ENCODE data around the gene TBL2. TPM values are rescaled to one million over a fixed set of nuclear protein-coding genes. Genes with fewer than 3 reads are reported as not detected.
"Not testable (repeated sequence)": the region's sequence is repeated elsewhere in the genome, so short reads cannot be mapped to it uniquely, and the experiment has no call there.

TBL2 gene
- polyA plus RNA-seq, 4 donors: 5.4 to 40.1 (median 19.0) TPM

DNA sequence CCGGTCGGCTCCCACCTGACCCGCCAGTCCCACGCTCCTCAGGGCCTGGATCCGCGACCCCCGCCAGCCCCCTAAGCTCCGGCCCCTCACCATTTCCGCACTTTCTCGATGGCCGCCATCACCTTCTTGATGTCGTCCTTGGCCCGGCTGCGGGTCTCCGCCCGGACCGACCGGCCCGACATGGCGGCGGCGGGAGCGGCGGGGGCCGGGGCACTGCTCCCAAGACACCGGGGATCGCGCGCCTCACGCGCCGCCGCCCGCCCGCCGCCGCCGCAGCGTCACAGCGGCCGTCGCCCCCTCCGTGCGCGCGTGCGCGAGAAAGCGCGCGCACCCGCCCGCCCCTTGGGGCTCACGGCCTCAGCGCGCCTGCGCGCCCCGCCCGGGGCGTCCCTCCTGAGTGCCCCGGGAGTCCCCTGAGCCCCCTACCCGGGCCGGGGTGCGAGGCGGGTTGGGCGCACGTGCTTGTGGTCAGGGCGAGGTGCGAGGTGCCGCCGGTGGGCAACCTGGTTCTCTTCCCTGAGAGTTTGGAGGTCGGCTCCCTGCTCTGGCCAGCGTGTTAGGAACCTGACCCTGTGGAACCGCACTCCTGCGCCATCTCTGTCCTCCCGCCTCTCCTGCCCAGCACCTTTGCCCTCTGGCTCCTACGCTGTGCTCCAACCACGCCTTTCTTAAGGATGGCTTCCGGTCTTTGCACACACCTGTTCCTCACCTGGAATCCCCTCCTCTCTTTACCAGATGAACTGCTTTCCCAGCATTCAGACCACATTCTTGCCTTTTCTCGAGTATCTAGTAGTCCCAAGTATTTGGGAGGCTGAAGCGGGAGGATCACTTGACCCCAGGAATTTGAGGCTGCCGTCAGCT is 20.8 kb downstream of the TBL2 start, which contains the start of gene BCL7B:
BCL7B (minus strand) TSS at position 294 of the 861 bp plus-strand sequence; CDS start at position 182, 112 bp downstream.
- Histone ChIP-seq H3K4me1 (ENCODE audit: control insufficient read depth in 3 of 3, insufficient read depth in 2 of 3, low read depth in 1 of 3, low read length in 2 of 3) (peaks cover 0 to 25% (median 7%) of the 10 kb centered on the region in 3 donors), H3K27me3 (ENCODE audit: control insufficient read depth in 3 of 3, insufficient read depth in 3 of 3, low read length in 3 of 3) (no peaks in the 10 kb centered on the region), H3K27ac (ENCODE audit: low read depth in 1 of 3, low read length in 2 of 3) (peak within 1 kb of the TSS; percentile 98 to 100 (median 99)), H3K4me3 (ENCODE audit: low read depth in 1 of 3, low read length in 3 of 3) (peak within 1 kb of the TSS; percentile 74 to 87 (median 82)), H3K36me3 (ENCODE audit: control insufficient read depth in 3 of 3, insufficient read depth in 2 of 3, low read depth in 1 of 3, low read length in 3 of 3) (peaks cover 0 to 27% (median 4%) of the 10 kb centered on the region in 3 donors), H3K9me3 (ENCODE audit: control insufficient read depth in 2 of 2, insufficient read depth in 1 of 2, low read depth in 1 of 2, low read length in 1 of 2) (no peaks in the 10 kb centered on the region)
- 3 to 4% (median 4%) methylated on average over 47 to 83 of the region's 83 CpGs for WGBS, 3 donors
- FAIRE-seq (no peak), DNase-seq (peak; percentile 90 to 93)

GRCh38 chr7:73557108-73557396 is 21.3 kb downstream of the TBL2 start:
- H3K27me3 ChIP-seq (ENCODE audit: control insufficient read depth in 3 of 3, insufficient read depth in 3 of 3, low read length in 3 of 3): no peaks in the 10 kb centered on the region
- peak; percentile 94 to 97 for DNase-seq
- H3K9me3 ChIP-seq (ENCODE audit: control insufficient read depth in 2 of 2, insufficient read depth in 1 of 2, low read depth in 1 of 2, low read length in 1 of 2): no peaks in the 10 kb centered on the region
- H3K27ac ChIP-seq (ENCODE audit: low read depth in 1 of 3, low read length in 2 of 3): peak overlapping the region; percentile 98 to 100 (median 99)
- WGBS, 3 donors: 0% methylated on average over 6 to 36 of the region's 36 CpGs
- no peak for FAIRE-seq
- H3K36me3 ChIP-seq (ENCODE audit: control insufficient read depth in 3 of 3, insufficient read depth in 2 of 3, low read depth in 1 of 3, low read length in 3 of 3): peaks cover under 1 to 32% (median 8%) of the 10 kb centered on the region in 3 donors
- H3K4me1 ChIP-seq (ENCODE audit: control insufficient read depth in 3 of 3, insufficient read depth in 2 of 3, low read depth in 1 of 3, low read length in 2 of 3): peaks cover 0 to 25% (median 7%) of the 10 kb centered on the region in 3 donors
- H3K4me3 ChIP-seq (ENCODE audit: low read depth in 1 of 3, low read length in 3 of 3): peak overlapping the region; percentile 74 to 87 (median 82)

DNA sequence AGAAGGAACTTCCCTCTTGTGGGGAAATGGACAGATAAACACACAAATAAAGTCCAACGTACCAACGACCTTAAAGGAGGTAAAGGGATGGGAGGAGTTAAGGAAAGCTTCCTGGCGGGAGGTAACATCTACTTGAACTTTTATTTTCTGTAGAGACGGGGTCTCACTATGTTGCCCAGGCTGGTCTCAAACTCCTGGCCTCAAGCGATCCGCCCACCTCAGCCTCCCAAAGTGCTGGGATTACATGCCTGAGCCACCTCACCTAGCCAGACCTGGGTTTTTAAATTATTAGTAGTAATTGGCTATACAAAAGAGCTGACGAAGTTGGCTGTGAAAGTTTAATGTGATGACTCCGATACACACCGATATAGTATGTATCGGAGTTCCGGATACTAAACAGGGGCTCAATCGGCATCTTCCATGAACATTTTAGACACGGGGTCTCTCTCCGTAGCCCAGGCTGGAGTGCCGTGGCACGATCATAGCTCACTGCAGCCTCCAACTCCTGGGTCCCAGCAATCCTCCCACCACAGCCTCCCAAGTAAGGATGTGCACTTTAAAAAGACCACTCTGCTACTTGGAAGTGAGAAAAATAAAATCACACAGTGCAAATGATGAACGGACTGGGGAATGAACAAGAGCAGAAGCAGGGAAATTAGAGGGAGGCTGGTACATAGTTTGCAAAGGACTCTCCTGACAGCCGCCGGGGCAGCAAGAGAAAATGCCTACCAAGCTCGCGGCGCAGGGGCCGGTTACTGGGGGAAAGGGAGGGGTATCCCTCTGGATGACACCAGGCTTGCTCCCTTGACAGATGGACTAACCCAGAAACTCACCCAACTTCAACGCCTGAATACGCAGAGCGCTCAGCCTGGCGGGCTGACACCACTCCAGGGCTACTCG is 21.9 kb downstream of the TBL2 start:
- FAIRE-seq: no peak
- Histone ChIP-seq H3K27ac (ENCODE audit: low read depth in 1 of 3, low read length in 2 of 3) (peak overlapping the region; percentile 17 to 100 (median 75)), H3K4me1 (ENCODE audit: control insufficient read depth in 3 of 3, insufficient read depth in 2 of 3, low read depth in 1 of 3, low read length in 2 of 3) (peaks cover 0 to 25% (median 7%) of the 10 kb centered on the region in 3 donors), H3K36me3 (ENCODE audit: control insufficient read depth in 3 of 3, insufficient read depth in 2 of 3, low read depth in 1 of 3, low read length in 3 of 3) (peaks cover 3 to 37% (median 9%) of the 10 kb centered on the region in 3 donors), H3K27me3 (ENCODE audit: control insufficient read depth in 3 of 3, insufficient read depth in 3 of 3, low read length in 3 of 3) (no peaks in the 10 kb centered on the region), H3K4me3 (ENCODE audit: low read depth in 1 of 3, low read length in 3 of 3) (peak overlapping the region; percentile 53 to 87 (median 82)), H3K9me3 (ENCODE audit: control insufficient read depth in 2 of 2, insufficient read depth in 1 of 2, low read depth in 1 of 2, low read length in 1 of 2) (no peaks in the 10 kb centered on the region)
- peak; percentile 18 to 54 for DNase-seq
- WGBS, 3 donors: 5 to 18% (median 8%) methylated on average over 27 to 28 of the region's 28 CpGs

DNA sequence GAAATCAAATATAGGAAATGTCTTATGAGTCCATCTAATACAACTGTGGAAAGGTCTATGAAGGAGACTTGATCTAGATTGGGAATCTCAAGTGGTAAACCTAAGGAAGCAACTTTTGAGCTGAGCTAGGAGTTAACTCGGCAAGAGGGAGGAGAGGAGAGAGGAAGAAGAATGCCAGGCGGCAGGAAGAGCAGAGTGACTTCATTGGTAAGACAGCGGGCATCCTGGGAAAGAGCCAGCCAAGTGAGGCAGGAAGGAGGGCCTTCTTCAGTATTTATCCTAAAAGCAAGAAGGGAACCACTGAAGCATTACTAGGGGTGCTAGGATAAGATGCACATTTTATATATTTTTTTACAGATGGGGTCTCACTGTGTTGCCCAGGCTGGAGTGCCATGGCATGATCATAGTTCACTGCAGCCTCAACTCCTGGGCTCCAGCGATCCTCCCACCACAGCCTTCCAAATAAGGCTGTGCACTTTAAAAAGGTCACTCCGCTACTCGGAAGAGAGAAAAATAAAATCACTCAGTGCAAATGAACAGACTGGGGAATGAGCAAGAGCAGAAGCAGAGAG is 22.9 kb downstream of the TBL2 start:
- DNase-seq (no peak), FAIRE-seq (no peak)
- H3K4me3 ChIP-seq (ENCODE audit: low read depth in 1 of 3, low read length in 3 of 3): peak overlapping the region in 1 of 3 donors; percentile 82
- H3K9me3 ChIP-seq (ENCODE audit: control insufficient read depth in 2 of 2, insufficient read depth in 1 of 2, low read depth in 1 of 2, low read length in 1 of 2): no peaks in the 10 kb centered on the region
- peak overlapping the region in 2 of 3 donors; percentile 14 to 17 for H3K27ac ChIP-seq (ENCODE audit: low read depth in 1 of 3, low read length in 2 of 3)
- H3K4me1 ChIP-seq (ENCODE audit: control insufficient read depth in 3 of 3, insufficient read depth in 2 of 3, low read depth in 1 of 3, low read length in 2 of 3): peaks cover 0 to 25% (median 7%) of the 10 kb centered on the region in 3 donors
- H3K27me3 ChIP-seq (ENCODE audit: control insufficient read depth in 3 of 3, insufficient read depth in 3 of 3, low read length in 3 of 3): no peaks in the 10 kb centered on the region
- peaks cover 10 to 41% (median 11%) of the 10 kb centered on the region in 3 donors for H3K36me3 ChIP-seq (ENCODE audit: control insufficient read depth in 3 of 3, insufficient read depth in 2 of 3, low read depth in 1 of 3, low read length in 3 of 3)
- WGBS, 3 donors: 42 to 52% (median 51%) methylated on average over 6 of the region's 6 CpGs

DNA sequence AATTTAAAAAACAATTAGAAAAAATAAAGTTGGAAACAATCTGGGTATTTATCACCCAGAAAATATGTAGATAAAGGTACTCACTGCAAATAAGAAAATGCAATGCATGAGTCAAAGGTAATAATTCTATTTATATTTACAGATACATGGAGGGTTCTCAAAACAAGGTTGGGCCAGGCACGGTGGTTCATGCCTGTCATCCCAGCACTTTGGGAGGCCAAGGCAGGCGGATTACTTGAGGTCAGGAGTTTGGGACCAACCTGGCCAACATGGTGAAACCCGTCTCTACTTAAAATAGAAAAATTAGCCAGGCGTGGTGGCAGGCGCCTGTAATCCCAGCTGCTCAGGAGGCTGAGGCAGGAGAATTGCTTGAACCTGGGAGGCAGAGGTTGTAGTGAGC is 28.3 kb downstream of the TBL2 start:
- not testable (repeated sequence) for H3K9me3 ChIP-seq (ENCODE audit: control insufficient read depth in 2 of 2, insufficient read depth in 1 of 2, low read depth in 1 of 2, low read length in 1 of 2); H3K27me3 ChIP-seq (ENCODE audit: control insufficient read depth in 3 of 3, insufficient read depth in 3 of 3, low read length in 3 of 3); H3K27ac ChIP-seq (ENCODE audit: low read depth in 1 of 3, low read length in 2 of 3); H3K4me1 ChIP-seq (ENCODE audit: control insufficient read depth in 3 of 3, insufficient read depth in 2 of 3, low read depth in 1 of 3, low read length in 2 of 3); FAIRE-seq; H3K4me3 ChIP-seq (ENCODE audit: low read depth in 1 of 3, low read length in 3 of 3); DNase-seq
- WGBS, 3 donors: 86 to 90% (median 89%) methylated on average over 5 of the region's 5 CpGs
- H3K36me3 ChIP-seq (ENCODE audit: control insufficient read depth in 3 of 3, insufficient read depth in 2 of 3, low read depth in 1 of 3, low read length in 3 of 3): peaks cover 10 to 67% (median 12%) of the 10 kb centered on the region in 3 donors

GRCh38 chr7:73549176-73549575 is 29.2 kb downstream of the TBL2 start:
- peaks cover 10 to 64% (median 12%) of the 10 kb centered on the region in 3 donors for H3K36me3 ChIP-seq (ENCODE audit: control insufficient read depth in 3 of 3, insufficient read depth in 2 of 3, low read depth in 1 of 3, low read length in 3 of 3)

DNA sequence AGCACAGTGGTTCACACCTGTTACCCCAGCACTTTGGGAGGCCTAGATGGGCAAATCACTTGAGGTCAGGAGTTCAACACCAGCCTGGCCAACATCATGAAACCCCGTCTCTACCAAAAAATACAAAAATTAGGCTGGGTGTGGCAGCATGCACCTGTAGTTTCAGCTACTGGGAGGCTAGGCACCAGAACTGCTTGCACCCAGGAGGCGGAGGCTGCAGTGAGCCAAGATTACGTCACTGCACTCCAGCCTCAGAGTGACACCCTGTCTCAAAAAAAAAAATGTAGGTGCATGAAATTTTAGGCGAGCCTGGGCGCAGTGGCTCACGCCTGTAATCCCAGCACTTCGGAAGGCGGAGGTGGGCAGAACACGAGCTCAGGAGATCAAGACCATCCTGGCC is 30.5 kb downstream of the TBL2 start:
- DNase-seq: no peak
- Histone ChIP-seq H3K9me3 (ENCODE audit: control insufficient read depth in 2 of 2, insufficient read depth in 1 of 2, low read depth in 1 of 2, low read length in 1 of 2) (no peaks in the 10 kb centered on the region), H3K4me1 (ENCODE audit: control insufficient read depth in 3 of 3, insufficient read depth in 2 of 3, low read depth in 1 of 3, low read length in 2 of 3) (no peaks in the 10 kb centered on the region), H3K27ac (ENCODE audit: low read depth in 1 of 3, low read length in 2 of 3) (no peak overlapping the region), H3K36me3 (ENCODE audit: control insufficient read depth in 3 of 3, insufficient read depth in 2 of 3, low read depth in 1 of 3, low read length in 3 of 3) (peaks cover 14 to 64% (median 15%) of the 10 kb centered on the region in 3 donors), H3K27me3 (ENCODE audit: control insufficient read depth in 3 of 3, insufficient read depth in 3 of 3, low read length in 3 of 3) (no peaks in the 10 kb centered on the region), H3K4me3 (ENCODE audit: low read depth in 1 of 3, low read length in 3 of 3) (no peak overlapping the region)
- 88 to 95% (median 88%) methylated on average over 9 of the region's 9 CpGs for WGBS, 3 donors
- no peak for FAIRE-seq

More at GRCh38 chr7:73549176-73549575, 29.2 kb downstream of the TBL2 start:
- WGBS, 3 donors: 83 to 93% (median 91%) methylated on average over 4 of the region's 4 CpGs
- no peak overlapping the region for H3K4me3 ChIP-seq (ENCODE audit: low read depth in 1 of 3, low read length in 3 of 3)
- no peak for DNase-seq
- no peaks in the 10 kb centered on the region for H3K9me3 ChIP-seq (ENCODE audit: control insufficient read depth in 2 of 2, insufficient read depth in 1 of 2, low read depth in 1 of 2, low read length in 1 of 2)
- no peak overlapping the region for H3K27ac ChIP-seq (ENCODE audit: low read depth in 1 of 3, low read length in 2 of 3)
- H3K4me1 ChIP-seq (ENCODE audit: control insufficient read depth in 3 of 3, insufficient read depth in 2 of 3, low read depth in 1 of 3, low read length in 2 of 3): no peaks in the 10 kb centered on the region
- no peaks in the 10 kb centered on the region for H3K27me3 ChIP-seq (ENCODE audit: control insufficient read depth in 3 of 3, insufficient read depth in 3 of 3, low read length in 3 of 3)
- FAIRE-seq: no peak

DNA sequence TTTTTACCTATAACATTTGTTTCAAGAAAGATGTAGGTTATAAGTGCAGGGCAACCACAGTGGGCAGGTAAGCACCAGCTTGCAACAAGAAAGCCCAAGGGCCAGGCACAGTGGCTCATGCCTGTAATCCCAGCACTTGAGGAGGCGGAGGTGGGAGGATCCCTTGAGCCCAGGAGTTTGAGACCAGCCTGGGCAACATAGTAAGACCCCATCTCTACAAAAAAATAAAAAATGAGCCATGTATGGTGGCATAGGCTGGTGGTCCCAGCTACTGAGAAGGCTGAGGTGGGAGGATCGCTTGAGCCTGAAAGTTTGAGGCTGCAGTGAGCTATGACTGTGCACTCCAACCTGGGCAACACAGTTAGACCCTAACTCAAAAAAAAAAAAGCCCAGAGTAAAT is 33.7 kb downstream of the TBL2 start:
- Histone ChIP-seq H3K27me3 (ENCODE audit: control insufficient read depth in 3 of 3, insufficient read depth in 3 of 3, low read length in 3 of 3) (no peaks in the 10 kb centered on the region), H3K27ac (ENCODE audit: low read depth in 1 of 3, low read length in 2 of 3) (no peak overlapping the region), H3K4me3 (ENCODE audit: low read depth in 1 of 3, low read length in 3 of 3) (no peak overlapping the region), H3K36me3 (ENCODE audit: control insufficient read depth in 3 of 3, insufficient read depth in 2 of 3, low read depth in 1 of 3, low read length in 3 of 3) (peaks cover 8 to 69% (median 15%) of the 10 kb centered on the region in 3 donors), H3K9me3 (ENCODE audit: control insufficient read depth in 2 of 2, insufficient read depth in 1 of 2, low read depth in 1 of 2, low read length in 1 of 2) (no peaks in the 10 kb centered on the region), H3K4me1 (ENCODE audit: control insufficient read depth in 3 of 3, insufficient read depth in 2 of 3, low read depth in 1 of 3, low read length in 2 of 3) (no peaks in the 10 kb centered on the region)
- DNase-seq (no peak), FAIRE-seq (no peak)
- 97 to 100% (median 98%) methylated on average over 2 of the region's 2 CpGs for WGBS, 3 donors
